Kidney epithelial cell (primary cell): Measurements from ENCODE around the gene LCE5A. TPM values are rescaled to one million over a fixed set of nuclear protein-coding genes. Genes with fewer than 3 reads are reported as not detected.

Experiments
- DNase-seq: peaks from one replicate; pipeline ENCODE4 v3.0.0-alpha.2; 2010; ENCODE audit warnings: low read depth
- H3K27me3 ChIP-seq: 2 replicates; pipeline ENCODE4 v1.6.0; 2011; ENCODE audit warnings: low read length; ENCODE audit not compliant: control insufficient read depth, insufficient read depth
- H3K36me3 ChIP-seq: 2 replicates; pipeline ENCODE4 v1.5.1; 2011; ENCODE audit warnings: low read length; ENCODE audit not compliant: control insufficient read depth, insufficient read depth
- H3K4me3 ChIP-seq: 2 replicates; pipeline ENCODE4 v1.5.1; 2011; ENCODE audit warnings: low read depth, mild to moderate bottlenecking, control low read depth, low read length
- total RNA-seq: library from RNA; depleted of rRNA; stranded (reverse); fragments of >200 nt; gene quantifications from 2 replicates; pipeline ENCODE4 v1.2.3, GENCODE V29; 2015
- TF ChIP-seq, protein P1 (sequence below): IDR thresholded peaks from 2 replicates; pipeline ENCODE4 v1.5.1; 2011; ENCODE audit warnings: mild to moderate bottlenecking, moderate library complexity, low read length, control low read depth, inconsistent platforms; ENCODE audit not compliant: insufficient read depth, poor library complexity, severe bottlenecking

The LCE5A gene, protein sequence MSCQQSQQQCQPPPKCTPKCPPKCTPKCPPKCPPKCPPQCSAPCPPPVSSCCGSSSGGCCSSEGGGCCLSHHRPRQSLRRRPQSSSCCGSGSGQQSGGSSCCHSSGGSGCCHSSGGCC
- not detected in 2 replicates for total RNA-seq

DNA sequence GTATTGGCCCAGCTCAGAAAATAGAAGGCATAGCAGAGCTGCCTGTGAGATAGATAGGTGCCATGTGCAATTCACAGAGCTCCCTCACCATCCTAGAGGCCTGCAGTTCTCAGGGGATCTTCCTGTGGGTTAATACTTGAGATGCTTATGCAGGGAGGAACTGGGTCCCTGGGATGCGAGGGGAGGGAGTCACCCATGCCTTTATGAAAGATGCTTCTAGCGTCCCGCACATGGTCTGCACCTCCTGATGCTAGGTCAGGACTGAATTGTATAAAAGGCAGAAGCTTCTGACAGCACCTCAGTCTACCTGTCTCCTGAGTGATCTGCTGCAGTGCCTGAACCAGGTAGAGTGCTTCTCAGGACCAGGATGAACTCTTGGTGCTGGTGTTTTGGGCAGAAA, at the start of gene LCE5A:
LCE5A (plus strand) TSS at position 301 of the 400 bp plus-strand sequence. CDS start 732 bp downstream, outside the sequence.
- H3K27me3 ChIP-seq: peaks cover 18% of the 10 kb centered on the region
- no peaks in the 10 kb centered on the region for H3K36me3 ChIP-seq
- DNase-seq: no peak
- H3K4me3 ChIP-seq: no peak within 1 kb of the TSS
- TF ChIP-seq, protein P1, sequence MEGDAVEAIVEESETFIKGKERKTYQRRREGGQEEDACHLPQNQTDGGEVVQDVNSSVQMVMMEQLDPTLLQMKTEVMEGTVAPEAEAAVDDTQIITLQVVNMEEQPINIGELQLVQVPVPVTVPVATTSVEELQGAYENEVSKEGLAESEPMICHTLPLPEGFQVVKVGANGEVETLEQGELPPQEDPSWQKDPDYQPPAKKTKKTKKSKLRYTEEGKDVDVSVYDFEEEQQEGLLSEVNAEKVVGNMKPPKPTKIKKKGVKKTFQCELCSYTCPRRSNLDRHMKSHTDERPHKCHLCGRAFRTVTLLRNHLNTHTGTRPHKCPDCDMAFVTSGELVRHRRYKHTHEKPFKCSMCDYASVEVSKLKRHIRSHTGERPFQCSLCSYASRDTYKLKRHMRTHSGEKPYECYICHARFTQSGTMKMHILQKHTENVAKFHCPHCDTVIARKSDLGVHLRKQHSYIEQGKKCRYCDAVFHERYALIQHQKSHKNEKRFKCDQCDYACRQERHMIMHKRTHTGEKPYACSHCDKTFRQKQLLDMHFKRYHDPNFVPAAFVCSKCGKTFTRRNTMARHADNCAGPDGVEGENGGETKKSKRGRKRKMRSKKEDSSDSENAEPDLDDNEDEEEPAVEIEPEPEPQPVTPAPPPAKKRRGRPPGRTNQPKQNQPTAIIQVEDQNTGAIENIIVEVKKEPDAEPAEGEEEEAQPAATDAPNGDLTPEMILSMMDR: no peak

DNA sequence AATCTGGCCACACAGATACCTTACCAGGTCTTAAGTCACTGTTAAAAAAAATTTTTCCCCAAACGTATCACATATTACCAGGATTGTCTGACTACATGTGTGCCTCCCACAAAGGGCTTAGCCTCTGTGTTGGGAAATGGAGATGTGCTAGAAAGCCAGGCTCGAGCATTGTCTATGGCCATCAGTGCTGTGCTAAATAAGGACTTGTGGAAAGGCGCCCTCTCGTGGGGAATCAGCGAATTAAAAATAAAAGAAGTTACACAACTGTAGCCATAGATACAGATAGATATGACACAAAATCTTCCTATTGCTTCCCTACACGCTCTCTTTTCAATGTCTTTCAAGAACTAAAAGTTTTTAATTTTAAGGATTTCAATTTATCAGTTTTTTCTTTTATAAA, 49.1 kb upstream of the LCE5A start:
- TF ChIP-seq, protein P1: peak; percentile 59
- no peaks in the 10 kb centered on the region for H3K36me3 ChIP-seq
- no peak for DNase-seq
- no peaks in the 10 kb centered on the region for H3K27me3 ChIP-seq
- H3K4me3 ChIP-seq: no peak overlapping the region

DNA sequence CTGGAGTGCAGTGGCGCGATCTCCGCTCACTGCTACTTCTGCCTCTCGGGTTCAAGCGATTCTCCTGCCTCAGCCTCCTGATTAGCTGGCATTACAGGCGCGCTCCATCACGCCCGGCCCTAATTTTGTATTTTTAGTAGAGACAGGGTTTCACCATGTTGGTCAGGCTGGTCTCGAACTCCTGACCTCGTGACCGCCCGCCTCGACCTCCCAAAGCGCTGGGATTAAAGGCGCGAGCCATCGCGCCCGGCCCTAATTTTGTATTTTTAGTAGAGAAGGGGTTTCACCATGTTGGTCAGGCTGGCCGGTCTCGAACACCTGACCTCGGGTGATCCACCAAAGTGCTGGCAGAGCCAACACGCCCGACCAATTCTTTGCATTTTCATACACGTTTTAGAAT, 48.0 kb upstream of the LCE5A start:
- no peaks in the 10 kb centered on the region for H3K36me3 ChIP-seq
- H3K4me3 ChIP-seq: no peak overlapping the region
- H3K27me3 ChIP-seq: no peaks in the 10 kb centered on the region
- no peak for DNase-seq
- TF ChIP-seq, protein P1: no peak

DNA sequence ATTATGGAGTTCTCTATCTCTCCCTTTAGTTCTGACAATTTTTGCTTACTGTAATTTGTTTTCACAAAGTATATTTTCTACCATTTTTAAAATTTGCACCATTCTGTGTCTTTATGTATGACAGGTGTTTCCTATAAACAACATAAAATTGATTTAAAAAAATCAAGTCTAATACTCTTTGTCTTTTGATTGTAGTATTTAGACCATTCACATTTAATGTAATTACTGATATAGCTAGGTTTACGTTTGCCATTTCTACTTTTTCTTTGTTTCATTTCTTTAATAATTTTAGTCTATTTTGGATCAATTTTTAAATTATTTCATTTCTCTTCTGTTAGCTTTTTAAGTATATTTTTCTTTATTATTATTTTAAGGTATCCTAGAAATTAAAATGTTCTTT, 44.4 kb upstream of the LCE5A start:
- H3K27me3 ChIP-seq: no peaks in the 10 kb centered on the region
- no peak overlapping the region for H3K4me3 ChIP-seq
- H3K36me3 ChIP-seq: no peaks in the 10 kb centered on the region
- DNase-seq: no peak
- TF ChIP-seq, protein P1: no peak

DNA sequence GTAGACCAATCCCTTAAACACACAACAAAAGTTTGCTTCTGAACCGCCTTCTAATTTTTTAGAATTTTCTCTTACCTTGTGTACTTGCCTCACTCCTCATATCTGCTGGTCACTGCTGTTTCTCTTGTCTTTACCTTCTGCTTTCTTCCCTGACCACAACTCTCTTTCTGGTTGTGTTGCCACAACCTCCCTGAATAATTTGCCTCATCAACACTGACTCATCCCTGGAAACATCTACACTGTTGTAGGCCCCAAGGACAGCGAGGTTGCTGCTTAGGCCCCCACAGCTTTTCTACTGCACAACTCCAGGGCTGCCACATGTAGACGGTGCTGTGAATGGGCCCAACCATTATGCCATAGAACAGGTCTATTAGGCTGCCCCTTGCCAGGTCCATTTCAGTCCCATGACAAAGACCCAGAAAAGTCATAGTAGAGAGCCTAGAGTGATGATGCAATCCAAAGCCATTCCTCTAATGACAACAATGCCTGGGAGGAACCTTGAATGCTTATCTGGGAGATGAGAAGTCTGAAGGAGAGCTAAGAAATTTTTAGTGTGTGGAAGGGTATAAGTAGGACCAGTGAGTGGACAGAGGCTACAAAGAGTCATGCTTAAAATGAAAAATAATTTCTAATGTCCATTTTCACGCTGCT, 36.6 kb upstream of the LCE5A start:
- Histone ChIP-seq H3K27me3 (no peaks in the 10 kb centered on the region), H3K4me3 (no peak overlapping the region), H3K36me3 (no peaks in the 10 kb centered on the region)
- no peak for DNase-seq
- TF ChIP-seq, protein P1: no peak
